SK-N-SH treated with all-trans-retinoic acid at 6 μM for 48 hours (cell line): ENCODE data around the gene GPR183.

ENCODE experiments used
- ARNTL ChIP-seq: fragments of 450-650 bp; formaldehyde crosslinking; IDR thresholded peaks from 2 replicates; pipeline ENCODE4 v1.5.0; 2020; ENCODE audit warnings: low read depth, mild to moderate bottlenecking, moderate library complexity, borderline replicate concordance
- CSDC2 ChIP-seq: fragments of 250-450 bp; sonication (Bioruptor Pico); IDR thresholded peaks from 2 replicates; pipeline ENCODE4 v1.5.0; 2020; ENCODE audit warnings: mild to moderate bottlenecking, moderate library complexity
- GLIS3 ChIP-seq: fragments of 250-450 bp; sonication (Bioruptor Pico); IDR thresholded peaks from 2 replicates; pipeline ENCODE4 v1.5.0; 2020; ENCODE audit warnings: mild to moderate bottlenecking, moderate library complexity
- OSR1 ChIP-seq: fragments of 250-450 bp; sonication (Bioruptor Pico); IDR thresholded peaks from 2 replicates; pipeline ENCODE4 v1.8.0; 2022; ENCODE audit warnings: moderate library complexity, mild to moderate bottlenecking, inconsistent platforms
- POU6F1 ChIP-seq: fragments of 250-450 bp; sonication (Bioruptor Pico); IDR thresholded peaks from 2 replicates; pipeline ENCODE4 v1.8.0; 2021; ENCODE audit warnings: low read depth, mild to moderate bottlenecking, moderate library complexity, borderline replicate concordance
- RARB ChIP-seq: fragments of 250-450 bp; sonication (Bioruptor Pico); IDR thresholded peaks from 2 replicates; pipeline ENCODE4 v1.8.0; 2021; ENCODE audit warnings: mild to moderate bottlenecking, moderate library complexity
- ZFP30 ChIP-seq: fragments of 450-650 bp; formaldehyde crosslinking; IDR thresholded peaks from 2 replicates; pipeline ENCODE4 v1.5.0; 2022; ENCODE audit warnings: mild to moderate bottlenecking, moderate library complexity
- ZNF565 ChIP-seq: fragments of 450-650 bp; formaldehyde crosslinking; conservative IDR thresholded peaks from 2 replicates; pipeline ENCODE4 v1.5.0; 2020; ENCODE audit warnings: low read depth, mild to moderate bottlenecking, moderate library complexity
- TF ChIP-seq, protein P1 (sequence below): fragments of 250-450 bp; sonication (Bioruptor Pico); IDR thresholded peaks from 2 replicates; pipeline ENCODE4 v1.5.1; 2020; ENCODE audit warnings: low read depth, mild to moderate bottlenecking, moderate library complexity

DNA sequence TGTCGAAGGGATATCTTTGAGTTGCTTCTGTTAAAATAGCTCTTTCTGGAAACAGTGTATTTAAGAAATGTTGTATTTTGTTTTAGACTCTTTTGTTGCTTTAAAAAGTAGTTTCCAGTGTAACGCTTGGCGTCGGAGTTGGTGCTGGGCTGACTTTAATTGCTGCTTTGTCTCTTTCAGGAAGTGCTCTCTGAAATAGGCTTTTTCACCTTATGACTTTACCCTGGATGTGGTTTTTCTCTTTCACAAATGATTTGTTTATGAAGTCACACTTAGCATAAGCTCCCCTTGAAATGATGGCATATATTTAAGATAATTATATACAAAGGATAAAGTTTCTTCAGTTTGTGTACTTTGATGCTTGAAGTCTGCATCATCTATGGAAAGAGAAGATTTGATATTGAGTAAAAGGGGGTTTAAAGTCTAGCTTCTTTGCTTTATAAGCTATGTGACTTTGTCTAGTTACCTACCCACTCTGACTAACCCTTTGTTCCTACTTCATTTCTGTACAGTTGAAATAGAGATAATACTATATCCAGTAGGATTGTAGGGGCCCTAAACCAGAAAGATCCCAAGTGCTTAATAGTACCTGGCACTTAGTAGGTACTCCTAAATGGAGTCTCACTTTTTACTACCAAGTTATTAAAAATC, 48.9 kb downstream of the GPR183 start, which contains the start of gene GPR18:
- no peak for TF ChIP-seq ARNTL (CRISPR knock-in tag)
- no peak for TF ChIP-seq POU6F1 (CRISPR knock-in tag)
- TF ChIP-seq ZFP30 (CRISPR knock-in tag) = no peak
- no peak for TF ChIP-seq ZNF565
- TF ChIP-seq GLIS3 = no peak
- TF ChIP-seq RARB (CRISPR knock-in tag) = no peak
- TF ChIP-seq, protein P1, sequence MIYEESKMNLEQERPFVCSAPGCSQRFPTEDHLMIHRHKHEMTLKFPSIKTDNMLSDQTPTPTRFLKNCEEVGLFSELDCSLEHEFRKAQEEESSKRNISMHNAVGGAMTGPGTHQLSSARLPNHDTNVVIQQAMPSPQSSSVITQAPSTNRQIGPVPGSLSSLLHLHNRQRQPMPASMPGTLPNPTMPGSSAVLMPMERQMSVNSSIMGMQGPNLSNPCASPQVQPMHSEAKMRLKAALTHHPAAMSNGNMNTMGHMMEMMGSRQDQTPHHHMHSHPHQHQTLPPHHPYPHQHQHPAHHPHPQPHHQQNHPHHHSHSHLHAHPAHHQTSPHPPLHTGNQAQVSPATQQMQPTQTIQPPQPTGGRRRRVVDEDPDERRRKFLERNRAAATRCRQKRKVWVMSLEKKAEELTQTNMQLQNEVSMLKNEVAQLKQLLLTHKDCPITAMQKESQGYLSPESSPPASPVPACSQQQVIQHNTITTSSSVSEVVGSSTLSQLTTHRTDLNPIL (CRISPR knock-in tag) = no peak
- TF ChIP-seq OSR1 (CRISPR knock-in tag) = no peak
- TF ChIP-seq CSDC2 (CRISPR knock-in tag) = no peak
